LNCaP clone FGC (cell line): Measurements from ENCODE around the gene BRD1.
A peak's percentile ranks its signal among the peaks of the same experiment; 100 is the strongest.

ENCODE experiments used
- DNase-seq: peaks from one replicate; pipeline ENCODE4 v3.0.0-alpha.2; 2011; ENCODE audit warnings: low read depth
- H3K4me3 ChIP-seq: 2 replicates; pipeline ENCODE4 v1.5.1; 2011; ENCODE audit warnings: mild to moderate bottlenecking, low read depth, low read length, control low read depth
- CTCF ChIP-seq: IDR thresholded peaks from 2 replicates; pipeline ENCODE4 v1.5.1; 2012; ENCODE audit warnings: mild to moderate bottlenecking; ENCODE audit not compliant: control insufficient read depth, insufficient read depth; ENCODE audit errors: extremely low read depth

The BRD1 gene

GRCh38 chr22:49798486-49799151, 29.1 kb downstream of the BRD1 start:
- no peak overlapping the region for H3K4me3 ChIP-seq
- DNase-seq, result no peak

GRCh38 chr22:49797706-49798105, 30.0 kb downstream of the BRD1 start:
- no peak overlapping the region for H3K4me3 ChIP-seq
- DNase-seq, result peak; percentile 55
- TF ChIP-seq CTCF, result no peak

More at GRCh38 chr22:49798486-49799151, 29.1 kb downstream of the BRD1 start:
- no peak for TF ChIP-seq CTCF

- H3K4me3 ChIP-seq, result no peak overlapping the region
- no peak for TF ChIP-seq CTCF
- no peak for DNase-seq
Observed at GRCh38 chr22:49796596-49797270, 30.9 kb downstream of the BRD1 start.

- DNase-seq, result no peak
- no peak for TF ChIP-seq CTCF
- H3K4me3 ChIP-seq, result no peak overlapping the region
Observed at GRCh38 chr22:49795521-49795920, 32.2 kb downstream of the BRD1 start.

GRCh38 chr22:49793871-49794270, 33.8 kb downstream of the BRD1 start:
- TF ChIP-seq CTCF, result no peak
- no peak for DNase-seq
- H3K4me3 ChIP-seq, result no peak overlapping the region

GRCh38 chr22:49793296-49793695, 34.4 kb downstream of the BRD1 start:
- peak; percentile 14 for DNase-seq
- TF ChIP-seq CTCF, result no peak
- no peak overlapping the region for H3K4me3 ChIP-seq

- no peak for DNase-seq
- no peak for TF ChIP-seq CTCF
- H3K4me3 ChIP-seq, result no peak overlapping the region
Observed at GRCh38 chr22:49792107-49792506, 35.6 kb downstream of the BRD1 start.
